ENCODE results near the gene HBA2.
"Not testable (repeated sequence)": the region's sequence is repeated elsewhere in the genome, so short reads cannot be mapped to it uniquely, and the experiment has no call there.

The HBA2 gene

DNA sequence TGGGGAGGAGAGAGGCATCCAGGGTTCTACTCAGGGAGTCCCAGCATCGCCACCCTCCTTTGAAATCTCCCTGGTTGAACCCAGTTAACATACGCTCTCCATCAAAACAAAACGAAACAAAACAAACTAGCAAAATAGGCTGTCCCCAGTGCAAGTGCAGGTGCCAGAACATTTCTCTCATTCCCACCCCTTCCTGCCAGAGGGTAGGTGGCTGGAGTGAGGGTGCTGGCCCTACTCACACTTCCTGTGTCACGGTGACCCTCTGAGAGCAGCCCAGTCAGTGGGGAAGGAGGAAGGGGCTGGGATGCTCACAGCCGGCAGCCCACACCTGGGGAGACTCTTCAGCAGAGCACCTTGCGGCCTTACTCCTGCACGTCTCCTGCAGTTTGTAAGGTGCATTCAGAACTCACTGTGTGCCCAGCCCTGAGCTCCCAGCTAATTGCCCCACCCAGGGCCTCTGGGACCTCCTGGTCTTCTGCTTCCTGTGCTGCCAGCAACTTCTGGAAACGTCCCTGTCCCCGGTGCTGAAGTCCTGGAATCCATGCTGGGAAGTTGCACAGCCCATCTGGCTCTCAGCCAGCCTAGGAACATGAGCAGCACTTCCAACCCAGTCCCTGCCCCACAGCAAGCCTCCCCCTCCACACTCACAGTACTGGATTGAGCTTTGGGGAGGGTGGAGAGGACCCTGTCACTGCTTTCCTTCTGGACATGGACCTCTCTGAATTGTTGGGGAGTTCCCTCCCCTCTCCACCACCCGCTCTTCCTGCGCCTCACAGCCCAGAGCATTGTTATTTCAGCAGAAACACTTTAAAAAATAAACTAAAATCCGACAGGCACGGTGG is 1.5 kb downstream of the HBA2 start:
- H4K5ac ChIP-seq (ENCODE audit: low read length); H3K9ac ChIP-seq (ENCODE audit: low read length); H3K4me3 ChIP-seq (ENCODE audit: low read length); H3K56ac ChIP-seq (ENCODE audit: low read length); H2BK120ac ChIP-seq (ENCODE audit: low read depth, low read length); H3K23ac ChIP-seq (ENCODE audit: low read length); H3K36me3 ChIP-seq (ENCODE audit: control insufficient read depth, insufficient read depth, low read length); H3K79me1 ChIP-seq (ENCODE audit: low read length); H3K4me1 ChIP-seq (ENCODE audit: control insufficient read depth, low read depth, low read length); H2BK15ac ChIP-seq (replicated peaks; ENCODE audit: low read depth); H2AK5ac ChIP-seq (ENCODE audit: low read length); H3K4me2 ChIP-seq (ENCODE audit: low read length); H4K8ac ChIP-seq (ENCODE audit: low read depth, low read length); H3K27ac ChIP-seq (ENCODE audit: low read depth, low read length); H3K79me2 ChIP-seq (ENCODE audit: control insufficient read depth, insufficient read depth, low read length); H3K4ac ChIP-seq (ENCODE audit: low read depth, low read length); H2BK5ac ChIP-seq (ENCODE audit: low read length); H3K18ac ChIP-seq (ENCODE audit: low read length); DNase-seq: not testable (repeated sequence)
- peaks cover 36% of the 10 kb centered on the region for H3K27me3 ChIP-seq (ENCODE audit: insufficient read depth, low read length, poor library complexity)
- WGBS (ENCODE audit: extremely low coverage, insufficient coverage, low lambda C conversion rate): no CpG with 5 or more reads among the region's 13 CpGs

DNA sequence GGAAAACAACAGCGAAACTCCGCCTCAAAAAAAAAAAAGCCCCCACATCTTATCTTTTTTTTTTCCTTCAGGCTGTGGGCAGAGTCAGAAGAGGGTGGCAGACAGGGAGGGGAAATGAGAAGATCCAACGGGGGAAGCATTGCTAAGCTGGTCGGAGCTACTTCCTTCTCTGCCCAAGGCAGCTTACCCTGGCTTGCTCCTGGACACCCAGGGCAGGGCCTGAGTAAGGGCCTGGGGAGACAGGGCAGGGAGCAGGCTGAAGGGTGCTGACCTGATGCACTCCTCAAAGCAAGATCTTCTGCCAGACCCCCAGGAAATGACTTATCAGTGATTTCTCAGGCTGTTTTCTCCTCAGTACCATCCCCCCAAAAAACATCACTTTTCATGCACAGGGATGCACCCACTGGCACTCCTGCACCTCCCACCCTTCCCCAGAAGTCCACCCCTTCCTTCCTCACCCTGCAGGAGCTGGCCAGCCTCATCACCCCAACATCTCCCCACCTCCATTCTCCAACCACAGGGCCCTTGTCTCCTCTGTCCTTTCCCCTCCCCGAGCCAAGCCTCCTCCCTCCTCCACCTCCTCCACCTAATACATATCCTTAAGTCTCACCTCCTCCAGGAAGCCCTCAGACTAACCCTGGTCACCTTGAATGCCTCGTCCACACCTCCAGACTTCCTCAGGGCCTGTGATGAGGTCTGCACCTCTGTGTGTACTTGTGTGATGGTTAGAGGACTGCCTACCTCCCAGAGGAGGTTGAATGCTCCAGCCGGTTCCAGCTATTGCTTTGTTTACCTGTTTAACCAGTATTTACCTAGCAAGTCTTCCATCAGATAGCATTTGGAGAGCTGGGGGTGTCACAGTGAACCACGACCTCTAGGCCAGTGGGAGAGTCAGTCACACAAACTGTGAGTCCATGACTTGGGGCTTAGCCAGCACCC is 2.6 kb downstream of the HBA2 start:
- H3K23ac ChIP-seq (ENCODE audit: low read length): no peak overlapping the region
- H3K4ac ChIP-seq (ENCODE audit: low read depth, low read length): no peak overlapping the region
- H3K4me1 ChIP-seq (ENCODE audit: control insufficient read depth, low read depth, low read length): no peaks in the 10 kb centered on the region
- no peak overlapping the region for H3K18ac ChIP-seq (ENCODE audit: low read length)
- no peak for DNase-seq
- no peaks in the 10 kb centered on the region for H3K36me3 ChIP-seq (ENCODE audit: control insufficient read depth, insufficient read depth, low read length)
- H4K5ac ChIP-seq (ENCODE audit: low read length): no peak overlapping the region
- H2BK120ac ChIP-seq (ENCODE audit: low read depth, low read length): no peak overlapping the region
- H3K4me3 ChIP-seq (ENCODE audit: low read length): no peak overlapping the region
- H2BK5ac ChIP-seq (ENCODE audit: low read length): no peak overlapping the region
- H3K9ac ChIP-seq (ENCODE audit: low read length): no peak overlapping the region
- no peak overlapping the region for H4K8ac ChIP-seq (ENCODE audit: low read depth, low read length)
- peaks cover 38% of the 10 kb centered on the region for H3K27me3 ChIP-seq (ENCODE audit: insufficient read depth, low read length, poor library complexity)
- H3K79me1 ChIP-seq (ENCODE audit: low read length): no peaks in the 10 kb centered on the region
- H3K56ac ChIP-seq (ENCODE audit: low read length): no peak overlapping the region
- no peak overlapping the region for H2BK15ac ChIP-seq (replicated peaks; ENCODE audit: low read depth)
- no peak overlapping the region for H3K4me2 ChIP-seq (ENCODE audit: low read length)
- no CpG with 5 or more reads among the region's 8 CpGs for WGBS (ENCODE audit: extremely low coverage, insufficient coverage, low lambda C conversion rate)
- no peak overlapping the region for H3K27ac ChIP-seq (ENCODE audit: low read depth, low read length)
- H2AK5ac ChIP-seq (ENCODE audit: low read length): no peak overlapping the region
- no peaks in the 10 kb centered on the region for H3K79me2 ChIP-seq (ENCODE audit: control insufficient read depth, insufficient read depth, low read length)

DNA sequence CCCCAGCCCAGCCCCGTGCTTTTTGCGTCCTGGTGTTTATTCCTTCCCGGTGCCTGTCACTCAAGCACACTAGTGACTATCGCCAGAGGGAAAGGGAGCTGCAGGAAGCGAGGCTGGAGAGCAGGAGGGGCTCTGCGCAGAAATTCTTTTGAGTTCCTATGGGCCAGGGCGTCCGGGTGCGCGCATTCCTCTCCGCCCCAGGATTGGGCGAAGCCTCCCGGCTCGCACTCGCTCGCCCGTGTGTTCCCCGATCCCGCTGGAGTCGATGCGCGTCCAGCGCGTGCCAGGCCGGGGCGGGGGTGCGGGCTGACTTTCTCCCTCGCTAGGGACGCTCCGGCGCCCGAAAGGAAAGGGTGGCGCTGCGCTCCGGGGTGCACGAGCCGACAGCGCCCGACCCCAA is 3.3 kb downstream of the HBA2 start:
- H3K4me2 ChIP-seq (ENCODE audit: low read length); H2BK15ac ChIP-seq (replicated peaks; ENCODE audit: low read depth); H2BK5ac ChIP-seq (ENCODE audit: low read length); H3K27ac ChIP-seq (ENCODE audit: low read depth, low read length); H3K36me3 ChIP-seq (ENCODE audit: control insufficient read depth, insufficient read depth, low read length); H2AK5ac ChIP-seq (ENCODE audit: low read length); H3K4ac ChIP-seq (ENCODE audit: low read depth, low read length); H4K5ac ChIP-seq (ENCODE audit: low read length); H2BK120ac ChIP-seq (ENCODE audit: low read depth, low read length); DNase-seq; H3K79me1 ChIP-seq (ENCODE audit: low read length); H3K56ac ChIP-seq (ENCODE audit: low read length); H3K18ac ChIP-seq (ENCODE audit: low read length); H3K23ac ChIP-seq (ENCODE audit: low read length); H3K4me3 ChIP-seq (ENCODE audit: low read length); H3K4me1 ChIP-seq (ENCODE audit: control insufficient read depth, low read depth, low read length); H3K9ac ChIP-seq (ENCODE audit: low read length); H3K79me2 ChIP-seq (ENCODE audit: control insufficient read depth, insufficient read depth, low read length); H4K8ac ChIP-seq (ENCODE audit: low read depth, low read length): not testable (repeated sequence)
- WGBS (ENCODE audit: extremely low coverage, insufficient coverage, low lambda C conversion rate): no CpG with 5 or more reads among the region's 39 CpGs
- H3K27me3 ChIP-seq (ENCODE audit: insufficient read depth, low read length, poor library complexity): peaks cover 36% of the 10 kb centered on the region

DNA sequence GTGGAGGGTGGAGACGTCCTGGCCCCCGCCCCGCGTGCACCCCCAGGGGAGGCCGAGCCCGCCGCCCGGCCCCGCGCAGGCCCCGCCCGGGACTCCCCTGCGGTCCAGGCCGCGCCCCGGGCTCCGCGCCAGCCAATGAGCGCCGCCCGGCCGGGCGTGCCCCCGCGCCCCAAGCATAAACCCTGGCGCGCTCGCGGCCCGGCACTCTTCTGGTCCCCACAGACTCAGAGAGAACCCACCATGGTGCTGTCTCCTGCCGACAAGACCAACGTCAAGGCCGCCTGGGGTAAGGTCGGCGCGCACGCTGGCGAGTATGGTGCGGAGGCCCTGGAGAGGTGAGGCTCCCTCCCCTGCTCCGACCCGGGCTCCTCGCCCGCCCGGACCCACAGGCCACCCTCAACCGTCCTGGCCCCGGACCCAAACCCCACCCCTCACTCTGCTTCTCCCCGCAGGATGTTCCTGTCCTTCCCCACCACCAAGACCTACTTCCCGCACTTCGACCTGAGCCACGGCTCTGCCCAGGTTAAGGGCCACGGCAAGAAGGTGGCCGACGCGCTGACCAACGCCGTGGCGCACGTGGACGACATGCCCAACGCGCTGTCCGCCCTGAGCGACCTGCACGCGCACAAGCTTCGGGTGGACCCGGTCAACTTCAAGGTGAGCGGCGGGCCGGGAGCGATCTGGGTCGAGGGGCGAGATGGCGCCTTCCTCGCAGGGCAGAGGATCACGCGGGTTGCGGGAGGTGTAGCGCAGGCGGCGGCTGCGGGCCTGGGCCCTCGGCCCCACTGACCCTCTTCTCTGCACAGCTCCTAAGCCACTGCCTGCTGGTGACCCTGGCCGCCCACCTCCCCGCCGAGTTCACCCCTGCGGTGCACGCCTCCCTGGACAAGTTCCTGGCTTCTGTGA is 4.1 kb downstream of the HBA2 start, which contains the start of gene HBA1:
TSS of gene HBA1 (plus strand) at position 204 of the 906 bp plus-strand sequence. CDS start at position 241, 37 bp downstream.
- H3K18ac ChIP-seq (ENCODE audit: low read length); H3K27ac ChIP-seq (ENCODE audit: low read depth, low read length); H3K4me2 ChIP-seq (ENCODE audit: low read length); H3K4me3 ChIP-seq (ENCODE audit: low read length); H3K9ac ChIP-seq (ENCODE audit: low read length); H2AK5ac ChIP-seq (ENCODE audit: low read length); H4K5ac ChIP-seq (ENCODE audit: low read length); H3K4me1 ChIP-seq (ENCODE audit: control insufficient read depth, low read depth, low read length); H3K56ac ChIP-seq (ENCODE audit: low read length); H3K79me2 ChIP-seq (ENCODE audit: control insufficient read depth, insufficient read depth, low read length); H2BK15ac ChIP-seq (replicated peaks; ENCODE audit: low read depth); H2BK120ac ChIP-seq (ENCODE audit: low read depth, low read length); H3K23ac ChIP-seq (ENCODE audit: low read length); H3K79me1 ChIP-seq (ENCODE audit: low read length); H4K8ac ChIP-seq (ENCODE audit: low read depth, low read length); H3K36me3 ChIP-seq (ENCODE audit: control insufficient read depth, insufficient read depth, low read length); H3K4ac ChIP-seq (ENCODE audit: low read depth, low read length); H2BK5ac ChIP-seq (ENCODE audit: low read length); DNase-seq: not testable (repeated sequence)
- H3K27me3 ChIP-seq (ENCODE audit: insufficient read depth, low read length, poor library complexity): peaks cover 31% of the 10 kb centered on the region
- no CpG with 5 or more reads among the region's 88 CpGs for WGBS (ENCODE audit: extremely low coverage, insufficient coverage, low lambda C conversion rate)

DNA sequence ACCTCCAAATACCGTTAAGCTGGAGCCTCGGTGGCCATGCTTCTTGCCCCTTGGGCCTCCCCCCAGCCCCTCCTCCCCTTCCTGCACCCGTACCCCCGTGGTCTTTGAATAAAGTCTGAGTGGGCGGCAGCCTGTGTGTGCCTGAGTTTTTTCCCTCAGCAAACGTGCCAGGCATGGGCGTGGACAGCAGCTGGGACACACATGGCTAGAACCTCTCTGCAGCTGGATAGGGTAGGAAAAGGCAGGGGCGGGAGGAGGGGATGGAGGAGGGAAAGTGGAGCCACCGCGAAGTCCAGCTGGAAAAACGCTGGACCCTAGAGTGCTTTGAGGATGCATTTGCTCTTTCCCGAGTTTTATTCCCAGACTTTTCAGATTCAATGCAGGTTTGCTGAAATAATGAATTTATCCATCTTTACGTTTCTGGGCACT is 4.7 kb downstream of the HBA2 start:
- Histone ChIP-seq H3K9ac (ENCODE audit: low read length) (no peak overlapping the region), H4K5ac (ENCODE audit: low read length) (no peak overlapping the region), H3K27me3 (ENCODE audit: insufficient read depth, low read length, poor library complexity) (peaks cover 30% of the 10 kb centered on the region), H3K23ac (ENCODE audit: low read length) (no peak overlapping the region), H3K79me1 (ENCODE audit: low read length) (no peaks in the 10 kb centered on the region), H3K4me1 (ENCODE audit: control insufficient read depth, low read depth, low read length) (no peaks in the 10 kb centered on the region), H3K79me2 (ENCODE audit: control insufficient read depth, insufficient read depth, low read length) (no peaks in the 10 kb centered on the region), H3K56ac (ENCODE audit: low read length) (no peak overlapping the region), H3K18ac (ENCODE audit: low read length) (no peak overlapping the region), H2BK5ac (ENCODE audit: low read length) (no peak overlapping the region), H2BK15ac (replicated peaks; ENCODE audit: low read depth) (no peak overlapping the region), H2AK5ac (ENCODE audit: low read length) (no peak overlapping the region), H2BK120ac (ENCODE audit: low read depth, low read length) (no peak overlapping the region), H4K8ac (ENCODE audit: low read depth, low read length) (no peak overlapping the region), H3K36me3 (ENCODE audit: control insufficient read depth, insufficient read depth, low read length) (no peaks in the 10 kb centered on the region), H3K27ac (ENCODE audit: low read depth, low read length) (no peak overlapping the region), H3K4me2 (ENCODE audit: low read length) (no peak overlapping the region), H3K4ac (ENCODE audit: low read depth, low read length) (no peak overlapping the region), H3K4me3 (ENCODE audit: low read length) (no peak overlapping the region)
- WGBS (ENCODE audit: extremely low coverage, insufficient coverage, low lambda C conversion rate): no CpG with 5 or more reads among the region's 13 CpGs
- no peak for DNase-seq
